Stomach (tissue), 9 donors: ENCODE results near the gene SEPTIN1. TPM values are rescaled to one million over a fixed set of nuclear protein-coding genes. Genes with fewer than 3 reads are reported as not detected.

ENCODE experiments used
- DNase-seq, 2 donors: peaks; one replicate each; pipeline versions ENCODE4 v3.0.0 to v3.0.0-alpha.2; 2013 to 2019
- H3K27ac ChIP-seq, 5 donors: fragments of 200-600 bp in 4 of 5; sonication (generic) in 4 of 5; one replicate each; pipeline ENCODE4 v1.5.1; 2013 to 2019; ENCODE audit warnings: mild to moderate bottlenecking in 1 of 5, moderate library complexity in 1 of 5
- H3K27me3 ChIP-seq, 3 donors: fragments of 200-600 bp; sonication (generic); one replicate each; pipeline ENCODE4 v1.5.1; 2017 to 2019; ENCODE audit warnings: mixed run types in 1 of 3
- H3K36me3 ChIP-seq, 4 donors: fragments of 200-600 bp; sonication (generic); 1 replicate in 3 of 4; 2 replicates in 1 of 4; pipeline ENCODE4 v1.5.1; 2016 to 2019
- H3K4me1 ChIP-seq, 4 donors: fragments of 200-600 bp; sonication (generic); one replicate each; pipeline ENCODE4 v1.5.1; 2016 to 2019
- H3K4me3 ChIP-seq, 4 donors: fragments of 200-600 bp; sonication (generic) in 3 of 4; one replicate each; pipeline ENCODE4 v1.5.1; 2016 to 2019; ENCODE audit warnings: mild to moderate bottlenecking in 1 of 4
- H3K9me3 ChIP-seq, 4 donors: fragments of 200-600 bp; sonication (generic); one replicate each; pipeline ENCODE4 v1.5.1; 2016 to 2019
- EP300 ChIP-seq: sonication (generic); formaldehyde crosslinking; IDR thresholded peaks from one replicate; pipeline ENCODE4 v1.6.1; 2017; ENCODE audit warnings: antibody characterized with exemption
- POLR2A ChIP-seq, 4 donors: fragments of 450-650 bp; IDR thresholded peaks; one replicate each; pipeline ENCODE4 v1.6.1; 2016; ENCODE audit warnings: antibody characterized with exemption in 4 of 4, control low read depth in 2 of 4, mild to moderate bottlenecking in 1 of 4, moderate library complexity in 1 of 4
- POLR2AphosphoS5 ChIP-seq, 3 donors: sonication (generic); formaldehyde crosslinking; IDR thresholded peaks; one replicate each; pipeline ENCODE4 v1.6.1; 2016; ENCODE audit warnings: antibody characterized with exemption in 3 of 3
- WGBS, 5 donors: extraction: QIAGEN DNeasy Blood & Tissue Kit in 3 of 5; methylation state at CpG; one replicate each; pipeline versions ENCODE4 v1.1.5 to v1.1.7; 2013 to 2018; 5-methylcytosine and 5-hydroxymethylcytosine counted together
- intact Hi-C: fragments of 100-400 bp; cut with DNase I; formaldehyde crosslinking; loops from one replicate; pipeline ENCODE4 v1.15.1; 2023; ENCODE audit warnings: low total_unique reads
- polyA plus RNA-seq, 3 donors: library from polyadenylated mRNA; stranded (reverse); fragments of 200-250 nt; gene quantifications; one replicate each; pipeline ENCODE4 v1.2.3, GENCODE V29; 2013
- total RNA-seq, 5 donors: library from RNA; depleted of rRNA; stranded (reverse); fragments of >200 nt; gene quantifications; one replicate each; pipeline versions ENCODE4 v1.1.0 to v1.2.3, GENCODE V29; 2014 to 2016
- TF ChIP-seq, protein P1 (sequence below), 7 experiments: fragments of 450-650 bp in 4 of 7; fragments of 200-600 bp in 3 of 7; sonication (generic) in 3 of 7; IDR thresholded peaks; one replicate each; pipeline ENCODE4 v1.5.1; 2016 to 2019; ENCODE audit warnings: antibody characterized with exemption in 7 of 7, control low read depth in 2 of 7, mild to moderate bottlenecking in 1 of 7
- donor health status: healthy with polysubstance abuse.
- donor health status: Bipolar disorder and iron deficiency.
- donor health status: healthy.

The SEPTIN1 gene
- total and polyA plus RNA-seq, 8 donors: 0.72 to 10.5 (median 5.3) TPM; not detected in 1

DNA sequence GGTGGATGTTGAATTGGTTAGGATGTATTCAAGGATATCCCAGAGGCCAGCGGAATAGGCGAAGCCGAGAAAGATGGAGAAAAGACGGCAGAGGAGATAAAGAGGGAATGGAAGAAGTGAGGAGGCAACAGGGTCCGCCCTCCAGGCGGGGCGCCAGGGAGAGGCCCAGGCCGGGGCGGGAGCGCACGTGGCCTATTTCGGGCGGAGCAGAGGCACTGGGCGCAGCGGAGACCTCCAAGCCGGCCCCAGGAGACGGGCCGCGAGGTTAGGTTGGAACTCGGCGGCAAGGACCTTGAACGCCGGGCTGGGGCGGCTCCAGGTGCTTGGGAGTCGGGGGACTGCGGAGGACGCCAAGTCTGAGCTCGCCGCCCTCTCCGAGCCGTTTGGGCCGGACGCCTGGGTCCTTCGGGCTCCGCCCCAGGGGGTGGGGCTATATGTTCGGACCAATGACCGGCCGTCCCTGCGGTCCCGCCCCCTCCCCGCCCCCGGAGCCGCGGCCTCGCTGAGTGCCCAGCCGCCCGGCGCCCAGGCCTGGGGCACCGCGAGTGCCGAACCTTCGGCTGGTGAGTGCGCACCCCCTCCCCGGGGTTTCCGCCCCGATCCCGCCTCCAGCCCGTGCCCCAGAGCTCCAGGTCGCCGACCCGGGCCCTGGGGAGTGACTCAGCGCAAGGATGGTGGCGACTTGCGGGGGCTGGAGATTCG is 24.9 kb upstream of the SEPTIN1 start, which contains the start of gene ZNF771:
Gene ZNF771 (plus strand): TSS at position 505 of the 702 bp plus-strand sequence. CDS start 448 bp downstream, outside the sequence.
- H3K4me3 ChIP-seq: peak within 1 kb of the TSS; percentile 56 to 77 (median 64)
- H3K36me3 ChIP-seq: peaks cover 6 to 12% (median 10%) of the 10 kb centered on the region in 4 donors
- peak; percentile 95 to 97 for DNase-seq
- TF ChIP-seq, protein P1, sequence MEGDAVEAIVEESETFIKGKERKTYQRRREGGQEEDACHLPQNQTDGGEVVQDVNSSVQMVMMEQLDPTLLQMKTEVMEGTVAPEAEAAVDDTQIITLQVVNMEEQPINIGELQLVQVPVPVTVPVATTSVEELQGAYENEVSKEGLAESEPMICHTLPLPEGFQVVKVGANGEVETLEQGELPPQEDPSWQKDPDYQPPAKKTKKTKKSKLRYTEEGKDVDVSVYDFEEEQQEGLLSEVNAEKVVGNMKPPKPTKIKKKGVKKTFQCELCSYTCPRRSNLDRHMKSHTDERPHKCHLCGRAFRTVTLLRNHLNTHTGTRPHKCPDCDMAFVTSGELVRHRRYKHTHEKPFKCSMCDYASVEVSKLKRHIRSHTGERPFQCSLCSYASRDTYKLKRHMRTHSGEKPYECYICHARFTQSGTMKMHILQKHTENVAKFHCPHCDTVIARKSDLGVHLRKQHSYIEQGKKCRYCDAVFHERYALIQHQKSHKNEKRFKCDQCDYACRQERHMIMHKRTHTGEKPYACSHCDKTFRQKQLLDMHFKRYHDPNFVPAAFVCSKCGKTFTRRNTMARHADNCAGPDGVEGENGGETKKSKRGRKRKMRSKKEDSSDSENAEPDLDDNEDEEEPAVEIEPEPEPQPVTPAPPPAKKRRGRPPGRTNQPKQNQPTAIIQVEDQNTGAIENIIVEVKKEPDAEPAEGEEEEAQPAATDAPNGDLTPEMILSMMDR (IDR thresholded peaks at IDR 0.05): no peak
- peak in 2 of 3 donors; percentile 19 to 76 for TF ChIP-seq POLR2AphosphoS5 (IDR thresholded peaks at IDR 0.05)
- H3K4me1 ChIP-seq: peaks cover 21 to 38% (median 31%) of the 10 kb centered on the region in 4 donors
- H3K27me3 ChIP-seq: no peaks in the 10 kb centered on the region
- no peaks in the 10 kb centered on the region for H3K9me3 ChIP-seq
- H3K27ac ChIP-seq: peak within 1 kb of the TSS; percentile 88 to 93 (median 90)
- 0 to 2% (median 1%) methylated on average over 29 to 65 of the region's 65 CpGs for WGBS, 5 donors
- intact Hi-C loops: no loop called here

DNA sequence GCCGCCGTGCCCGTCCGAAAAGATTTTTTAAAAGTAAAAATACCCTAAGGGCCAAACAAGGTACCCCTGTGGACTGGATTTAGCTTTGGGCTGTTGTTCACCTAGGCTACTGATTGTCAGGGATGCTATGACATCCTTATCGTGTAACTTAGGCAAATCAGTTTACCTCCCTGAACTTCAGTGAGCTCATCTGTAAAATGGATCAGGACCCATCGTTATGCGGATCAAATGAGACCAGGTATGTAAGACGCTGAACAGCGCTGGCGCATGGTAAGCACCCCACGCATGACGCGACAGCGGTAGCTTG is 24.4 kb upstream of the SEPTIN1 start:
- TF ChIP-seq, protein P1 (IDR thresholded peaks at IDR 0.05): no peak
- TF ChIP-seq EP300 (no peak), POLR2A (IDR thresholded peaks at IDR 0.05) (no peak), POLR2AphosphoS5 (IDR thresholded peaks at IDR 0.05) (no peak)
- 17 to 21% (median 18%) methylated on average over 14 of the region's 14 CpGs for WGBS, 5 donors
- peak overlapping the region; percentile 88 to 93 (median 90) for H3K27ac ChIP-seq

DNA sequence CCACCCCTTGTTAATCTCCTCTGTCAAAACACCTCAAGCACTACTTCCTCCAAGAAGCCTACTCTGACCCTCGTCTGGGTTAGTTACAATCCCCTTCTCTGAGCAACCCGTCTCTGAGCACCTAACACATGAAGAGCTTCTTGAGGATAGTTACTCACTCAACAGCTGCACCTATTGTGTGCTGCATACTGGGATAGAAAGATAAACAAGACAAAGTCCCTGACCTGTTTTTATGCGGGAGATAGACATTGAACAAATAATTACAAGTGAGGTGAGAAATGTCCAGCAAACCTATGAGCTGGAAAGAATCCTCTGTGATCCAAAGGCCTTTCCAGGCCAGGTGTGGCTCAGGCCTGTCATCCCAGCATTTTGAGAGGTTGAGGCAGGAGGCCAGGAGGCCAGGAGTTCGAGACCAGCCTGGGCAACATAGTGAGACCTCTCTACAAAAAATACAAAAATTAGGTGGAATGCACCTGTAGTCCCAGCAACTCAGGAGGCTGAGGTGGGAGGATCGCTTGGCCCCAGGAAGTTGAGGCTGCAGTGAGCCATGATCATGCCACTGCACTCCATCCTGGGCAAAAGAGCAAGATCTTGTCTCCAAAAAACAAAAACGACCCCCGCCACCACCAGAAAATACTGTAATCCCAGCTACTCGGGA is 19.5 kb upstream of the SEPTIN1 start:
- TF ChIP-seq EP300 (no peak), POLR2AphosphoS5 (IDR thresholded peaks at IDR 0.05) (no peak), POLR2A (IDR thresholded peaks at IDR 0.05) (no peak)
- TF ChIP-seq, protein P1 (IDR thresholded peaks at IDR 0.05): no peak
- Histone ChIP-seq H3K36me3 (peaks cover 11 to 21% (median 18%) of the 10 kb centered on the region in 4 donors), H3K27me3 (no peaks in the 10 kb centered on the region), H3K4me1 (peaks cover 2 to 49% (median 24%) of the 10 kb centered on the region in 4 donors), H3K4me3 (no peak overlapping the region), H3K9me3 (no peaks in the 10 kb centered on the region), H3K27ac (no peak overlapping the region)
- WGBS, 5 donors: 70 to 74% (median 74%) methylated on average over 8 of the region's 8 CpGs
- DNase-seq: no peak
- intact Hi-C loops: no loop called here

More for the DNA sequence above, 24.4 kb upstream of the SEPTIN1 start:
- H3K9me3 ChIP-seq: no peaks in the 10 kb centered on the region
- H3K27me3 ChIP-seq: no peaks in the 10 kb centered on the region
- peak overlapping the region; percentile 56 to 77 (median 64) for H3K4me3 ChIP-seq
- H3K4me1 ChIP-seq: peaks cover 21 to 38% (median 31%) of the 10 kb centered on the region in 4 donors
- intact Hi-C loops: no loop called here
- DNase-seq: no peak
- H3K36me3 ChIP-seq: peaks cover 2 to 9% (median 6%) of the 10 kb centered on the region in 4 donors

DNA sequence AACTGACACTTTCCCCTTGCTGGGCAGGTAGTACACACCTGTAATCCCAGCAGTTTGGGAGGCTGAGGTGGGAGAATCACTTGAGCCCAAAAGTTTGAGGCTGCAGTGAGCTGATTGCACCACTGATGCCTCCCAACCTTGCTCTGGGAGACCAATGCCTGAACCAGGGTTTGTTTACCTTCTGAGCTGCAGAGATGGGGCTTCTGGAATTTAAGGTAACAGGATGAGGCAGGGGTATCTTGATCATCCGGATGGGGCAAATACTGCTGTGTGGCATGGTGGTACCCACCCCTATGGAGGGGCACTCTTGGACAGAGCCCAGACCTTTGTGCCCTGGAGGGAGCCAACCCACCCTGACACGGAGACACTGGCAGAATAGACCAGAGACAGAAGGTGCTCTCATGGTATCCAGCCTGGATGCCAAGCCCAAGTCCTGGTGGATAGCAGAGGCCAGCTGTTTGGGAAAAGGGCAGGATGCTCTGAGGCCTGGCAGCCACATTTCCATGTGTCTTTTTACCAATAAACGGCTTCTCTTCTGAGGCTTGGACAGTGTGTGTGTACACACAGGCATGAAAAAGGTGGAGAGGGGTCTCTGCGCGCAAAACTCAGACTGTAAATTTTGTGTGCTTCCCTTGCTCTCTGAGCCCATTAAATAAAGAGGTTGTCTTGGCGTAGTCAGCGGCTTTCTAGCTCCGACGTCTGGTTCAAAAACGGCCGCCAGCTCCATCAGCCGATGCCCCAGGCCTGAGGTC is 17.2 kb upstream of the SEPTIN1 start:
- Histone ChIP-seq H3K9me3 (no peaks in the 10 kb centered on the region), H3K4me1 (peaks cover 15 to 62% (median 34%) of the 10 kb centered on the region in 4 donors), H3K36me3 (peaks cover 11 to 21% (median 18%) of the 10 kb centered on the region in 4 donors), H3K27me3 (no peaks in the 10 kb centered on the region), H3K4me3 (peak overlapping the region; percentile 59 to 66 (median 64)), H3K27ac (peak overlapping the region; percentile 74 to 89 (median 81))
- TF ChIP-seq EP300: no peak
- TF ChIP-seq, protein P1 (IDR thresholded peaks at IDR 0.05): no peak
- no peak for TF ChIP-seq POLR2AphosphoS5 (IDR thresholded peaks at IDR 0.05)
- no peak for TF ChIP-seq POLR2A (IDR thresholded peaks at IDR 0.05)
- intact Hi-C loops: no loop called here
- 14 to 19% (median 18%) methylated on average over 7 to 12 of the region's 12 CpGs for WGBS, 5 donors
- DNase-seq: no peak
